Esophagus (tissue), 2 donors: Measurements from ENCODE around the gene GOLGA6A. TPM values are rescaled to one million over a fixed set of nuclear protein-coding genes. Genes with fewer than 3 reads are reported as not detected.

Experiments used
- H3K27ac ChIP-seq, 2 donors: one replicate each; pipeline ENCODE4 v1.5.1; 2013; ENCODE audit warnings: low read depth in 2 of 2, mild to moderate bottlenecking in 2 of 2, inconsistent platforms in 1 of 2, low read length in 1 of 2, moderate library complexity in 1 of 2
- H3K27me3 ChIP-seq, 2 donors: one replicate each; pipeline ENCODE4 v1.6.1; 2013; ENCODE audit warnings: low read length in 2 of 2, control low read depth in 1 of 2, mild to moderate bottlenecking in 1 of 2; ENCODE audit not compliant: insufficient read depth in 2 of 2, control insufficient read depth in 1 of 2
- H3K36me3 ChIP-seq, 2 donors: one replicate each; pipeline ENCODE4 v1.6.1; 2013; ENCODE audit warnings: low read length in 1 of 2; ENCODE audit not compliant: control insufficient read depth in 2 of 2, insufficient read depth in 2 of 2
- H3K4me1 ChIP-seq, 2 donors: one replicate each; pipeline ENCODE4 v1.6.1; 2013; ENCODE audit warnings: low read length in 1 of 2; ENCODE audit not compliant: control insufficient read depth in 2 of 2, insufficient read depth in 2 of 2
- H3K4me3 ChIP-seq, 2 donors: one replicate each; pipeline ENCODE4 v1.5.1; 2013; ENCODE audit warnings: low read length in 2 of 2, mild to moderate bottlenecking in 2 of 2, low read depth in 1 of 2, moderate library complexity in 1 of 2
- H3K9me3 ChIP-seq, 2 donors: one replicate each; pipeline ENCODE4 v1.6.1; 2013; ENCODE audit warnings: mild to moderate bottlenecking in 2 of 2, low read depth in 1 of 2, low read length in 1 of 2, moderate library complexity in 1 of 2; ENCODE audit not compliant: control insufficient read depth in 2 of 2, insufficient read depth in 1 of 2
- WGBS, 2 donors: extraction: QIAGEN DNeasy Blood & Tissue Kit; methylation state at CpG; one replicate each; pipeline ENCODE4 v1.1.7; 2013; 5-methylcytosine and 5-hydroxymethylcytosine counted together
- polyA plus RNA-seq, 2 donors: library from polyadenylated mRNA; stranded (reverse); fragments of 200-250 nt; gene quantifications; one replicate each; pipeline ENCODE4 v1.2.3, GENCODE V29; 2013
- donor health status: healthy with polysubstance abuse.
- donor health status: Bipolar disorder and iron deficiency.

Gene GOLGA6A
- polyA plus RNA-seq, 2 donors, result 0.02 TPM

GRCh38 chr15:74032046-74032445, 50.3 kb downstream of the GOLGA6A start:
- Histone ChIP-seq H3K36me3 (peaks cover 18 to 36% of the 10 kb centered on the region in 2 donors), H3K4me3 (no peak overlapping the region), H3K27ac (no peak overlapping the region), H3K4me1 (no peaks in the 10 kb centered on the region), H3K27me3 (no peaks in the 10 kb centered on the region), H3K9me3 (no peaks in the 10 kb centered on the region)
- 92 to 95% methylated on average over 6 of the region's 6 CpGs for WGBS, 2 donors

GRCh38 chr15:74028646-74029045, 53.7 kb downstream of the GOLGA6A start:
- Histone ChIP-seq H3K9me3 (no peaks in the 10 kb centered on the region), H3K27me3 (no peaks in the 10 kb centered on the region), H3K4me1 (peaks cover 0 to 7% of the 10 kb centered on the region in 2 donors), H3K27ac (no peak overlapping the region), H3K4me3 (no peak overlapping the region), H3K36me3 (peaks cover 8 to 26% of the 10 kb centered on the region in 2 donors)
- WGBS, 2 donors, result 44 to 56% methylated on average over 3 of the region's 3 CpGs

- Histone ChIP-seq H3K9me3 (no peaks in the 10 kb centered on the region), H3K4me3 (no peak overlapping the region), H3K27ac (no peak overlapping the region), H3K27me3 (no peaks in the 10 kb centered on the region), H3K36me3 (peaks cover 8 to 26% of the 10 kb centered on the region in 2 donors), H3K4me1 (peaks cover 6 to 7% of the 10 kb centered on the region in 2 donors)
- 59 to 66% methylated on average over 3 of the region's 3 CpGs for WGBS, 2 donors
Measured at GRCh38 chr15:74027688-74028087, 54.7 kb downstream of the GOLGA6A start.

GRCh38 chr15:74025436-74025835, 56.9 kb downstream of the GOLGA6A start:
- Histone ChIP-seq H3K27ac (no peak overlapping the region), H3K27me3 (no peaks in the 10 kb centered on the region), H3K9me3 (no peaks in the 10 kb centered on the region), H3K36me3 (peaks cover 8 to 26% of the 10 kb centered on the region in 2 donors), H3K4me3 (no peak overlapping the region), H3K4me1 (peaks cover 6 to 7% of the 10 kb centered on the region in 2 donors)
- WGBS, 2 donors, result 65 to 78% methylated on average over 5 of the region's 5 CpGs

- peaks cover 6 to 7% of the 10 kb centered on the region in 2 donors for H3K4me1 ChIP-seq
Measured at GRCh38 chr15:74024687-74025086, 57.7 kb downstream of the GOLGA6A start.

GRCh38 chr15:74022706-74023470, 59.5 kb downstream of the GOLGA6A start:
- H3K9me3 ChIP-seq, result no peaks in the 10 kb centered on the region
- 95% methylated on average over 66 of the region's 66 CpGs for WGBS, 2 donors
- peaks cover 6 to 7% of the 10 kb centered on the region in 2 donors for H3K4me1 ChIP-seq

More at GRCh38 chr15:74024687-74025086, 57.7 kb downstream of the GOLGA6A start:
- Histone ChIP-seq H3K27me3 (no peaks in the 10 kb centered on the region), H3K36me3 (peaks cover 8 to 26% of the 10 kb centered on the region in 2 donors), H3K4me3 (no peak overlapping the region), H3K9me3 (no peaks in the 10 kb centered on the region), H3K27ac (no peak overlapping the region)
- 49 to 50% methylated on average over 2 of the region's 2 CpGs for WGBS, 2 donors

More at GRCh38 chr15:74022706-74023470, 59.5 kb downstream of the GOLGA6A start:
- no peak overlapping the region for H3K27ac ChIP-seq
- no peaks in the 10 kb centered on the region for H3K27me3 ChIP-seq
- H3K4me3 ChIP-seq, result no peak overlapping the region
- peaks cover 8 to 28% of the 10 kb centered on the region in 2 donors for H3K36me3 ChIP-seq

Other genes with a start within 250 kb of the GOLGA6A start
- not detected for gene TBC1D21, start 209.0 kb downstream of the GOLGA6A start, polyA plus RNA-seq
- gene LOXL1, start 156.1 kb downstream of the GOLGA6A start, polyA plus RNA-seq, result 1 to 10 TPM; 7.2 to 9.6 TPM
- gene STOML1, start 90.3 kb downstream of the GOLGA6A start, polyA plus RNA-seq, result 1 to 10 TPM; 9.0 to 9.5 TPM
- gene PML, start 87.8 kb downstream of the GOLGA6A start, polyA plus RNA-seq, result 10 to 100 TPM; 16.9 to 18.8 TPM
- gene ISLR2, start 48.0 kb upstream of the GOLGA6A start, polyA plus RNA-seq, result under 1 TPM; 0.10 to 0.12 TPM
- 1 to 10 TPM; 2.3 to 5.3 TPM for gene ISLR, start 91.2 kb upstream of the GOLGA6A start, polyA plus RNA-seq
- gene STRA6, start 120.2 kb upstream of the GOLGA6A start, polyA plus RNA-seq, result under 1 TPM; 0.65 to 0.79 TPM
- gene CCDC33, start 153.8 kb upstream of the GOLGA6A start, polyA plus RNA-seq, result not detected